GM19468 (cell line): ENCODE measurements around the gene GPR135.

Source experiments
- ATAC-seq: cut with Tn5 transposase; IDR thresholded peaks from one replicate; pipeline ENCODE4 v1.9.1; 2021; ENCODE audit warnings: mild to moderate bottlenecking, moderate library complexity, moderate number of reproducible peaks; ENCODE audit not compliant: unreplicated experiment; ENCODE audit errors: extremely low read depth

The GPR135 gene

GRCh38 chr14:59465316-59466135 is at the start of gene GPR135:
GPR135 (minus strand) TSS chr14:59465380; CDS start chr14:59465226, 154 bp downstream.
- ATAC-seq: no peak

- ATAC-seq: no peak
Measured at GRCh38 chr14:59511916-59512575, 46.9 kb upstream of the GPR135 start.

- ATAC-seq: no peak
Measured at GRCh38 chr14:59510966-59511365, 45.8 kb upstream of the GPR135 start.

- no peak for ATAC-seq
Measured at GRCh38 chr14:59510001-59510400, 44.8 kb upstream of the GPR135 start.

- ATAC-seq: no peak
Measured at GRCh38 chr14:59509101-59509500, 43.9 kb upstream of the GPR135 start.

GRCh38 chr14:59507752-59508103 is 42.5 kb upstream of the GPR135 start:
- no peak for ATAC-seq

GRCh38 chr14:59507063-59507751 is 42.0 kb upstream of the GPR135 start:
- ATAC-seq: no peak

GRCh38 chr14:59503256-59503655 is 38.1 kb upstream of the GPR135 start:
- no peak for ATAC-seq

- ATAC-seq: no peak
Measured at GRCh38 chr14:59500732-59501131, 35.6 kb upstream of the GPR135 start.

GRCh38 chr14:59492384-59492783 is 27.2 kb upstream of the GPR135 start:
- no peak for ATAC-seq

GRCh38 chr14:59490756-59491155 is 25.6 kb upstream of the GPR135 start:
- no peak for ATAC-seq

- peak; percentile 2 for ATAC-seq
Measured at GRCh38 chr14:59484639-59485175, 19.5 kb upstream of the GPR135 start.

- ATAC-seq: peak; percentile 67
Measured at GRCh38 chr14:59483819-59484638, 18.8 kb upstream of the GPR135 start, which contains the start of the genes JKAMP and L3HYPDH. JKAMP (plus strand) TSS chr14:59484517; CDS start chr14:59484590, 73 bp downstream. L3HYPDH (minus strand) TSS chr14:59484408; CDS start chr14:59484316, 92 bp downstream.

- no peak for ATAC-seq
Measured at GRCh38 chr14:59483363-59483762, 18.2 kb upstream of the GPR135 start.

GRCh38 chr14:59482541-59483331 is 17.6 kb upstream of the GPR135 start:
- no peak for ATAC-seq

- no peak for ATAC-seq
Measured at GRCh38 chr14:59481871-59482540, 16.8 kb upstream of the GPR135 start.

GRCh38 chr14:59481407-59481806 is 16.2 kb upstream of the GPR135 start:
- no peak for ATAC-seq

GRCh38 chr14:59480166-59480565 is 15.0 kb upstream of the GPR135 start:
- ATAC-seq: no peak
